Epithelial cell of umbilical artery (primary cell): ENCODE results near the gene RBSN. TPM values are rescaled to one million over a fixed set of nuclear protein-coding genes. Genes with fewer than 3 reads are reported as not detected.

Experiments used
- total RNA-seq: library from RNA; depleted of rRNA; stranded (reverse); fragments of >200 nt; gene quantifications from 2 replicates; pipeline ENCODE4 v1.2.3, GENCODE V29; 2014

RBSN gene
- total RNA-seq = 20.1 and 25.5 TPM in 2 replicates

GRCh38 chr3:15098503-15099363 lies at the start of gene RBSN:
TSS of gene RBSN (minus strand) at chr3:15099148. CDS start at chr3:15096120, 3,028 bp downstream.

GRCh38 chr3:15064835-15065549 lies 34.0 kb downstream of the RBSN start, which contains the start of gene MRPS25:
TSS of gene MRPS25 (minus strand) at chr3:15065315. CDS start at chr3:15065194, 121 bp downstream.

Other genes with a start within 250 kb of the RBSN start
- gene NR2C2, start 151.6 kb downstream of the RBSN start, total RNA-seq = 16.2 and 22.9 TPM in 2 replicates
- gene MRPS25, start 33.8 kb downstream of the RBSN start, total RNA-seq = 21.8 and 52.1 TPM in 2 replicates
- 24.0 and 26.4 TPM in 2 replicates for gene CAPN7, start 107.1 kb upstream of the RBSN start, total RNA-seq
- 60.1 and 89.5 TPM in 2 replicates for gene SH3BP5, start 233.4 kb upstream of the RBSN start, total RNA-seq